Stomach smooth muscle (tissue), 2 donors: Measurements from ENCODE around the gene CCDC178.

Source experiments
- H3K27ac ChIP-seq: one replicate; pipeline ENCODE4 v1.7.0; 2013; ENCODE audit warnings: mild to moderate bottlenecking, low read length, inconsistent platforms
- H3K27me3 ChIP-seq, 2 donors: one replicate each; pipeline ENCODE4 v1.7.0; 2013; ENCODE audit warnings: low read length in 2 of 2; ENCODE audit not compliant: insufficient read depth in 2 of 2, control insufficient read depth in 1 of 2
- H3K36me3 ChIP-seq, 2 donors: one replicate each; pipeline ENCODE4 v1.7.0; 2013; ENCODE audit warnings: low read length in 2 of 2; ENCODE audit not compliant: control insufficient read depth in 2 of 2, insufficient read depth in 2 of 2
- H3K4me1 ChIP-seq: one replicate; pipeline ENCODE4 v1.7.0; 2013; ENCODE audit warnings: low read length; ENCODE audit not compliant: control insufficient read depth, insufficient read depth
- H3K4me3 ChIP-seq, 2 donors: one replicate each; pipeline ENCODE4 v1.7.0; 2013; ENCODE audit warnings: low read length in 2 of 2
- H3K9ac ChIP-seq, 2 donors: one replicate each; pipeline ENCODE4 v1.7.0; 2013; ENCODE audit warnings: low read length in 2 of 2, mild to moderate bottlenecking in 1 of 2
- H3K9me3 ChIP-seq, 2 donors: one replicate each; pipeline ENCODE4 v1.7.0; 2013; ENCODE audit warnings: low read length in 2 of 2; ENCODE audit not compliant: control insufficient read depth in 2 of 2
- donor health status: healthy.
- donor health status: Pancreatic carcinoma.

The CCDC178 gene

GRCh38 chr18:33020877-33021276 lies 419.6 kb downstream of the CCDC178 start:
- Histone ChIP-seq H3K4me3 (no peak overlapping the region), H3K36me3 (no peaks in the 10 kb centered on the region), H3K4me1 (no peaks in the 10 kb centered on the region), H3K27me3 (no peaks in the 10 kb centered on the region), H3K9ac (no peak overlapping the region), H3K27ac (no peak overlapping the region), H3K9me3 (no peaks in the 10 kb centered on the region)

GRCh38 chr18:33014060-33014796 lies 426.3 kb downstream of the CCDC178 start:
- Histone ChIP-seq H3K36me3 (no peaks in the 10 kb centered on the region), H3K27me3 (no peaks in the 10 kb centered on the region), H3K27ac (no peak overlapping the region), H3K9ac (no peak overlapping the region), H3K4me1 (no peaks in the 10 kb centered on the region), H3K4me3 (no peak overlapping the region), H3K9me3 (no peaks in the 10 kb centered on the region)

GRCh38 chr18:33010149-33010548 lies 430.4 kb downstream of the CCDC178 start:
- no peaks in the 10 kb centered on the region for H3K4me1 ChIP-seq
- H3K9me3 ChIP-seq = no peaks in the 10 kb centered on the region
- no peak overlapping the region for H3K27ac ChIP-seq
- H3K9ac ChIP-seq = no peak overlapping the region
- H3K4me3 ChIP-seq = no peak overlapping the region
- H3K36me3 ChIP-seq = no peaks in the 10 kb centered on the region
- H3K27me3 ChIP-seq = no peaks in the 10 kb centered on the region

- Histone ChIP-seq H3K27ac (no peak overlapping the region), H3K9me3 (peaks cover 0 to 4% of the 10 kb centered on the region in 2 donors), H3K4me3 (no peak overlapping the region), H3K27me3 (no peaks in the 10 kb centered on the region), H3K4me1 (no peaks in the 10 kb centered on the region), H3K9ac (no peak overlapping the region), H3K36me3 (no peaks in the 10 kb centered on the region)
Measured at GRCh38 chr18:32998921-32999320, 441.6 kb downstream of the CCDC178 start.

GRCh38 chr18:32998285-32998684 lies 442.2 kb downstream of the CCDC178 start:
- H3K27ac ChIP-seq = no peak overlapping the region
- H3K9me3 ChIP-seq = peaks cover 0 to 4% of the 10 kb centered on the region in 2 donors
- no peaks in the 10 kb centered on the region for H3K36me3 ChIP-seq

GRCh38 chr18:32983721-32984120 lies 456.8 kb downstream of the CCDC178 start:
- Histone ChIP-seq H3K4me3 (no peak overlapping the region), H3K27me3 (no peaks in the 10 kb centered on the region), H3K9ac (no peak overlapping the region), H3K9me3 (no peaks in the 10 kb centered on the region), H3K27ac (no peak overlapping the region), H3K36me3 (no peaks in the 10 kb centered on the region), H3K4me1 (no peaks in the 10 kb centered on the region)

More at GRCh38 chr18:32998285-32998684, 442.2 kb downstream of the CCDC178 start:
- Histone ChIP-seq H3K4me3 (no peak overlapping the region), H3K27me3 (no peaks in the 10 kb centered on the region), H3K4me1 (no peaks in the 10 kb centered on the region), H3K9ac (no peak overlapping the region)

- Histone ChIP-seq H3K4me3 (no peak overlapping the region), H3K9me3 (no peaks in the 10 kb centered on the region), H3K27ac (no peak overlapping the region), H3K4me1 (no peaks in the 10 kb centered on the region), H3K27me3 (no peaks in the 10 kb centered on the region), H3K9ac (no peak overlapping the region), H3K36me3 (no peaks in the 10 kb centered on the region)
Measured at GRCh38 chr18:32980896-32981295, 459.6 kb downstream of the CCDC178 start.

DNA sequence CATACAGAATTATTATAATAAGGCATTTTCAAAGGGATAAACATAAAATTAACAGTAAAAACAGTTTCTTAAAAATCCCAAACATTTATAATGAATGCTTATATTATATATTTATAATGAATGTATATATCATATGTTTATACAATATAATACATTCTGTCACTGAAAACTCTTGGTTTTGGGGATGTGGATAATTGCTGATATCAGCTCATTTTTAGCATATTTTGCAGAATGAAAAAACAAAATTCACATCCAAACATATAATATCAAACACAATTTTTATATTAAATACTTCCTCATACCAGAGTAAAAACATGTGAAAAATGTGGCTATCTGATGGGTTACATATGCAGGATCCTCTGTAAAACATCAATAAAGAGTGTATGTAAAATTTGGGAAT lies 465.0 kb downstream of the CCDC178 start:
- H3K36me3 ChIP-seq = no peaks in the 10 kb centered on the region
- no peak overlapping the region for H3K9ac ChIP-seq
- no peak overlapping the region for H3K4me3 ChIP-seq

GRCh38 chr18:32975163-32975436 lies 465.4 kb downstream of the CCDC178 start:
- no peaks in the 10 kb centered on the region for H3K4me1 ChIP-seq
- H3K27ac ChIP-seq = no peak overlapping the region
- H3K4me3 ChIP-seq = no peak overlapping the region
- H3K36me3 ChIP-seq = no peaks in the 10 kb centered on the region
- H3K9ac ChIP-seq = no peak overlapping the region
- no peaks in the 10 kb centered on the region for H3K9me3 ChIP-seq
- H3K27me3 ChIP-seq = no peaks in the 10 kb centered on the region

More for the DNA sequence above, 465.0 kb downstream of the CCDC178 start:
- Histone ChIP-seq H3K27ac (no peak overlapping the region), H3K9me3 (no peaks in the 10 kb centered on the region), H3K4me1 (no peaks in the 10 kb centered on the region), H3K27me3 (no peaks in the 10 kb centered on the region)

DNA sequence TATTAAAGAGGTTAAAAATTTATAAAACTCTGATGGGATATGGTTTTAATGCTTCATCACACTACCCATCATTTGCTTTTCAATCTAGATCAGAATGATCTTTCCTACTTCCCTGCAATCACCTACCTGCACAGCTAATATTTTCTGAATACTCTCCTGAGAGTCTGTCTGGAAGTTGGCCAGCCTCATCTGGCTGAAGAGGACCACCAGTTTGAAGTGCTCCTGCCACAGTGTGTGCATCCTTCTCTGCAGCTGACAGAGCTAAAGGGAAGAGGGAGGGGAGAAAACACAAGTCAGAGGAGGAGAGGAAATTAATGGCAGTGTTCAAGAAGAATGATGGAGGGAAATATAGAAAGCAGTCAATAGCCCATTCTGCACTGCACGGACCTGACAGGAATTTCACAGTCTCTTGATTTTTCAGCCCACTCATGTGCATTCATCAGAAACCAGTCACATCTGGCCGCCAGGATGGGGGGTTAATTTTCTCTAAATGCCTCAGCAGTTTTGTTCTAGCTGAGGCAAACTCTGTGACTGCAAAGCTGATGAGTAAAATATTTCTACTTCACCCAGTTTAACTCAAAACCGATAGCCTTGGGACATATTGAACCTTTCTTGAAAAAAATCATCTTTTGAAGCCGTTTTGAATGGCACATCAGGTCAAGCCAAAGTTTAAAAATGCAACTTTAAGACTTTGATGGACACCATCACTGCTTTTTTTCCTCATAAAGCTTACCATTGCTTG lies 465.9 kb downstream of the CCDC178 start:
- Histone ChIP-seq H3K9ac (no peak overlapping the region), H3K27ac (no peak overlapping the region), H3K4me3 (no peak overlapping the region)

DNA sequence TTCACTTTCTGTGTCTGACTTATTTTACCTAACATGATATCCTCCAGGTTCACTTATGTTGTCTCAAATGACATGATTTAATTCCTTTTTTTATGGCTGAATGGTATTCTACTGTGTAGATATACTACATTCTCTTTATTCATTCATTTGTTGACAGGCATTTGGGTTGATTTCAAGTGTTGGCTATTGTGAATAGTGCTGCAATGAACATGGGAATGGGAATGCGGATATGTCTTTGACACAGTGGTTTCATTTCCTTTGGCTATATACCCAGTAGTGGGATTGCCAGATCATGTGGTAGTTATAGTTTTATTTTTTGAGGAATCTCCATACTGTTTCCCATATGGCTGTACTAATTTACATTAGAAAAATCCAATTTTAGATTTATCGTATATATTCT lies 472.3 kb downstream of the CCDC178 start:
- H3K9ac ChIP-seq = no peak overlapping the region
- H3K4me3 ChIP-seq = no peak overlapping the region
- no peaks in the 10 kb centered on the region for H3K36me3 ChIP-seq
- no peaks in the 10 kb centered on the region for H3K27me3 ChIP-seq
- no peaks in the 10 kb centered on the region for H3K9me3 ChIP-seq
- no peak overlapping the region for H3K27ac ChIP-seq
- H3K4me1 ChIP-seq = no peaks in the 10 kb centered on the region

More for the DNA sequence above, 465.9 kb downstream of the CCDC178 start:
- Histone ChIP-seq H3K4me1 (no peaks in the 10 kb centered on the region), H3K36me3 (no peaks in the 10 kb centered on the region), H3K27me3 (no peaks in the 10 kb centered on the region), H3K9me3 (no peaks in the 10 kb centered on the region)
